GM10266 (cell line): Measurements from ENCODE around the gene PHF14.

Experiments
- DNase-seq: peaks from one replicate; pipeline ENCODE4 v3.0.0; 2012; ENCODE audit errors: extremely low spot score
- TF ChIP-seq, protein P1 (sequence below): IDR thresholded peaks from 2 replicates; pipeline ENCODE4 v1.5.1; 2012; ENCODE audit warnings: mild to moderate bottlenecking, low read depth; ENCODE audit not compliant: control insufficient read depth, insufficient read depth; ENCODE audit errors: missing control alignments

The PHF14 gene

DNA sequence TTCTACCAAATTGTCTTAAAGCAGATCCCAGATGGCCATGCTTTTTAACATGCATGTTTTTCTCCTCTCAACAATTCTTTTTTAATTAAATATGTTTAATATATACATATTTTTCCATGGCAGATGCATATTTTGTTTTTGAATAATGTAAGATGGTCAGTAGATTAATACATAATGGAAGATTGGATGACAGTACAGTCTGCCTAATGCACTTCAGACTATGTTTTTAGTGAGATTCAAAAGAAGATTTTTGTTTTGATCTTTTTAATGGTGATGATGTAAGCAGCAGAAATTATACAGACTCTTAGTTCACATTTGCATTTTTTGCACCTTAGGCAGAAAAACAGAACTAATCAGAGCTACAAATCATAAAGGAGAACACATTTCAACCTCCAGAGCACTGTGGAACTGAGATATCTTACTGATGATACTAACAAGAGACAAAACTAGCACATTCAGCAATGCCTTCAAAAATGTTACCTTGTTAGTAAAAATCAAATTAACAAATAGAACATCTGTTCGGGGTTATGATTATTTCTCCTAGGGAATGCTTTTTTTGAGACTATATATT is 203.4 kb downstream of the PHF14 start:
- TF ChIP-seq, protein P1, sequence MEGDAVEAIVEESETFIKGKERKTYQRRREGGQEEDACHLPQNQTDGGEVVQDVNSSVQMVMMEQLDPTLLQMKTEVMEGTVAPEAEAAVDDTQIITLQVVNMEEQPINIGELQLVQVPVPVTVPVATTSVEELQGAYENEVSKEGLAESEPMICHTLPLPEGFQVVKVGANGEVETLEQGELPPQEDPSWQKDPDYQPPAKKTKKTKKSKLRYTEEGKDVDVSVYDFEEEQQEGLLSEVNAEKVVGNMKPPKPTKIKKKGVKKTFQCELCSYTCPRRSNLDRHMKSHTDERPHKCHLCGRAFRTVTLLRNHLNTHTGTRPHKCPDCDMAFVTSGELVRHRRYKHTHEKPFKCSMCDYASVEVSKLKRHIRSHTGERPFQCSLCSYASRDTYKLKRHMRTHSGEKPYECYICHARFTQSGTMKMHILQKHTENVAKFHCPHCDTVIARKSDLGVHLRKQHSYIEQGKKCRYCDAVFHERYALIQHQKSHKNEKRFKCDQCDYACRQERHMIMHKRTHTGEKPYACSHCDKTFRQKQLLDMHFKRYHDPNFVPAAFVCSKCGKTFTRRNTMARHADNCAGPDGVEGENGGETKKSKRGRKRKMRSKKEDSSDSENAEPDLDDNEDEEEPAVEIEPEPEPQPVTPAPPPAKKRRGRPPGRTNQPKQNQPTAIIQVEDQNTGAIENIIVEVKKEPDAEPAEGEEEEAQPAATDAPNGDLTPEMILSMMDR: no peak
- DNase-seq: no peak

DNA sequence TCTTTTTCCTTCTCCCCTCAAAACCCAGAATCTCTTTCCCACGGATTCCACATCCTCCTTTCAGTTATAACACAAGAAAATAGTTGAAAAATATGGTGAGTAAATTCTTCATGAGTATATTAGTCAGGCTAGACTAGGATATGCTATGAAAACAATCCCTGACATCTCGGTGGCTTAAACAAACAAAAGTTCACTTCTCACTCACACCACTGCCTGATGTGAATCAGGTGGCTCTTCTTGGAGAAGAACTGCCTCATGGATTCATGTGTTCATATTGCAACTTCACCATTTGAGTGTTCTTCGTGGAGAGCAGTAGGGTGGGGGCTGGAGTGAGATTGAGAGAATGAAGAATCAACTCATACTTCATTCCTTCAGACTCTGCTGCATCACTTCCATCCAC is 204.1 kb downstream of the PHF14 start:
- DNase-seq: no peak
- TF ChIP-seq, protein P1: no peak

DNA sequence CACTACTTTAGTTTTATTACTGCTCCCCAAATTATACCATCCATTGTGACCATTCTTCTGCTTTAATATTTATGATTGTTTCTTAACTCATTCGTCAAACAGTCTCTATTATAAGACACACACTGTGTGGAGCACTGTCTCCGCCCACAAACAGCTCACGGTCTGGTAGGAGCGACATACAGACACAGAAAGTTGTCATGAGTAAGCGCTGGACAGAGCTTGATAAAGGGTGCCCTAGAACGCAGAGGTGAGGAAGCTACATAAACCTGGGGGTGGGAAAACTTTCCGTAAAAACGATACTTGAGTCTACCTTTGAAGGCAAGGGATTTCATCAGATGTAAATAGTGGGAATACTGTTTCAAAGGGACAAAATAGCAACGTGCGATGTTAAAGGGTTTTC is 207.9 kb downstream of the PHF14 start:
- TF ChIP-seq, protein P1: no peak
- DNase-seq: no peak

DNA sequence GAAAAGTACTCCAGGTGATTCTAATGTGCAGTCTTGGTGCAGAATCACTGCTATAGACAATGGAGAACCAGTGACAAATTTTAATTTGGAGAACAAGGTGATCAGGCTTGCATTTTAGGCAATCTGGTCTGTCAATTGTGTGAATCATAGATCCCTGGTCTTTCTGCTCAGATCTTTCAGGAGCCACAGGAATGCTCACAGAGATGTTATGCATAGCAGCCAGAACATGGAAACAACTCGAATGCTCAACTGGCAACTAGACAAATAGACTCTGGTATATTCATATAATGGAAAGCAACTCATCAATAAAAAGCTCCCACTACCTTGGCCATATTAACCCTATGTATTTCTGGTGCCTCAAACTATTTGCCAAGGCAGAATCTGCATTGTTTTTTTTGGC is 209.1 kb downstream of the PHF14 start:
- DNase-seq: no peak

DNA sequence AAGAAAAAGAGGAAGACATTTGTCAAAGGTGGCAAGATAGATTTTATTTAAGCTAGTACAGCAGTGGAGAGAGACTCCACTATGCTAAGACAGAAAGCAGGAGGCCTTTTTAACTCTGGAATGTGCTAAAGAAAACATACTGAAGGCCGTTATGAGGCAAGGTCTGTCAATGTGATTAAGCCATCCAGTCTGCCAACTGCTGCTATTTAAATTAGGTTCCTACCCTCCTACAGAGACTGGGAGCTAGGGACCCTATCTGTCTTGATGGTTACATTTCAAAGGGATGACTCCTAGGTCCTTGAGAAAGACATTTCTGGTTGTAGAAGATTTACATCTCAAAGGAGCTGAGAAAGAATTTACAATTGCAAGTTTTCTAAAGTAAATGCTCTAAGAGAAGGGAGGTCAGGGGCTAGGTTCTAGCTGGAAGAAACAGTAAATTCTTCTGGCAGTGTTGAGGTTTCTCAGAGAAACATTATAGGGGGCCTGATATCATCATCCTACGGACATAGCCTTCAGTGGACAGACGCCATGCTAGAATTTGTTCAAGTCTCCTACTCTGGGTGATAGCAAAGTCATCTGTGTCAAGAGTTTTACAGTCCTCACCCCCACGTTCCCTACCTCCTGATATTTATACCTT is 211.6 kb downstream of the PHF14 start:
- TF ChIP-seq, protein P1: no peak
- no peak for DNase-seq

More for the DNA sequence above, 209.1 kb downstream of the PHF14 start:
- TF ChIP-seq, protein P1: no peak

DNA sequence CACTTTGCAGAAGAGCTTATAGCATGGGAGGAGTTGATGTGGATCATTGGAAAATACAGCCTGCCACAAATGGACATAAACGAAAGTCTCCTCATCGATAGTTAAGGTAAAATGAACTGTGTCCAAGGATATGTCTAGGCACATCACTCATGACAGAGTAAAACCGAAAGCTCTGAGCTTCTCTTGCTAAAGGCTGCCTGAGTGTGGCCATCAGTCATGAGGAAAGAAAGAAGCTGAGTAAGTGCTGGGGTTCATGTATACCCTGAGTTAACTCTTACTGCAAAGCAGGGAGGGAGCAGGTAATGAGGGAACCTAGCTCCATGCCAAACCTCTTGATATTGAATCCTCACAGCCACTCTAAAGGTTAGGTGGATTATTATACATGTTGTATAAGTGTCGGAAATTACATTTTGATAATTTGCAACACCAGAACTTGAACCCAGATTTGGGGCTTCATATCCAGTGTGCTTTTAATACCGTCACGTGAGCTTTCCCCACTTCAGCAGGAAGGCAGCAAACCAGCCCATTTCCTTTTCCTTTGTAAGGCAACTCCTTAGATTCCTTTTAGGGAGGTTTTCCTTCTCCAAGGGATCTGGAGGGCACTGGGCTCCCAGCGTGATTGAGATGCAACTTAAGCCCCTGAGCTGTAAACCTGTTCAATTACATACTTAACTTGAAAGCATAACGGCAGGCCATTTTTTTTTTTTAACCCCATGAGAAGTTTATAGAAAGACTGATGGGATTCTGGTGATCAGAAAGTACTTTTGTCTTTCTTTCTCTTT is 215.0 kb downstream of the PHF14 start:
- TF ChIP-seq, protein P1: no peak

DNA sequence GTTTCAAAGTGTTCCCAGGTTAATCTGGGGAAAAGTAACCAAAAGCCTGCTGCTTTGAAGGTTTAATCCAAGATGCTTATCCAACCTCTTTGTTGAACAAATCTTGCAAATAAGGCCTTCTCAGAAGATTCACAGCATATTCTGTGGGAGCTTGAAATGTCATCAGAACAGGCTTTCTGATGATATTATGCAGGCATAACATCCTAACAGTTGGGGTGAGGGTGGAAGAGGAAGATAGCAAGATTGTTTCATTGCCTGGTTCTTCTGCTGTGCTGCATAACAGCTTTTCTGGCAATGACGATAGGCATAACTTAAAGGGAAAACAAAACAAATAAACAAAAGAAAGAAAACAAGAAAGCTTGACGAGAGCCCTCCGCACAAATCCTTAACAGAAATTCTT is 217.4 kb downstream of the PHF14 start:
- DNase-seq: no peak
- TF ChIP-seq, protein P1: no peak

More for the DNA sequence above, 215.0 kb downstream of the PHF14 start:
- DNase-seq: no peak
